ENCODE data around the gene IQCK.

Gene IQCK

GRCh38 chr16:19705843-19706242 is 12.2 kb upstream of the IQCK start:
- H3K4me2 ChIP-seq (ENCODE audit: low read depth, low read length, poor library complexity, severe bottlenecking), result no peak overlapping the region
- H3K27ac ChIP-seq (ENCODE audit: low read depth, low read length), result no peak overlapping the region
- no peaks in the 10 kb centered on the region for H3K79me2 ChIP-seq (ENCODE audit: insufficient read depth, low read length)

GRCh38 chr16:19706846-19707245 is 11.2 kb upstream of the IQCK start:
- H2AFZ ChIP-seq (ENCODE audit: low read depth, low read length, severe bottlenecking), result no peak overlapping the region
- H3K9me2 ChIP-seq (replicated peaks; ENCODE audit: insufficient read depth, low read length), result no peaks in the 10 kb centered on the region
- H3K79me2 ChIP-seq (ENCODE audit: insufficient read depth, low read length), result 0 out of 2 replicates have a peak, but pooled peaks cover under 1% of the 10 kb centered on the region
- no peak overlapping the region for H3K27ac ChIP-seq (ENCODE audit: low read depth, low read length)
- no peak overlapping the region for H3K4me2 ChIP-seq (ENCODE audit: low read depth, low read length, poor library complexity, severe bottlenecking)
- H3F3A ChIP-seq (ENCODE audit: insufficient read depth), result no peaks in the 10 kb centered on the region
- no peaks in the 10 kb centered on the region for H3K27me3 ChIP-seq (ENCODE audit: low read length)
- no peaks in the 10 kb centered on the region for H3K9me3 ChIP-seq (ENCODE audit: insufficient read depth, low read length)
- H3K36me3 ChIP-seq (ENCODE audit: low read length), result no peaks in the 10 kb centered on the region
- H3K4me3 ChIP-seq (ENCODE audit: insufficient read depth, low read length, poor library complexity, severe bottlenecking), result no peak overlapping the region
- TF ChIP-seq EZH2phosphoT487 (conservative IDR thresholded peaks at IDR 0.05; ENCODE audit: low read length) (no peak), CTCF (IDR thresholded peaks at IDR 0.05; ENCODE audit: insufficient read depth, low read length, poor library complexity, severe bottlenecking) (no peak)
- no peaks in the 10 kb centered on the region for H4K20me1 ChIP-seq (ENCODE audit: low read depth, low read length)
- no peak overlapping the region for H3K9ac ChIP-seq (ENCODE audit: low read length)

More at GRCh38 chr16:19705843-19706242, 12.2 kb upstream of the IQCK start:
- no peaks in the 10 kb centered on the region for H3K9me2 ChIP-seq (replicated peaks; ENCODE audit: insufficient read depth, low read length)
- no peak overlapping the region for H3K9ac ChIP-seq (ENCODE audit: low read length)
- TF ChIP-seq EZH2phosphoT487 (conservative IDR thresholded peaks at IDR 0.05; ENCODE audit: low read length), result no peak
- no peak for TF ChIP-seq CTCF (IDR thresholded peaks at IDR 0.05; ENCODE audit: insufficient read depth, low read length, poor library complexity, severe bottlenecking)
- no peak overlapping the region for H2AFZ ChIP-seq (ENCODE audit: low read depth, low read length, severe bottlenecking)
- no peaks in the 10 kb centered on the region for H4K20me1 ChIP-seq (ENCODE audit: low read depth, low read length)
- no peak overlapping the region for H3K4me3 ChIP-seq (ENCODE audit: insufficient read depth, low read length, poor library complexity, severe bottlenecking)
- no peaks in the 10 kb centered on the region for H3K27me3 ChIP-seq (ENCODE audit: low read length)
- H3K36me3 ChIP-seq (ENCODE audit: low read length), result no peaks in the 10 kb centered on the region
- no peaks in the 10 kb centered on the region for H3F3A ChIP-seq (ENCODE audit: insufficient read depth)
- H3K9me3 ChIP-seq (ENCODE audit: insufficient read depth, low read length), result no peaks in the 10 kb centered on the region

- no peaks in the 10 kb centered on the region for H3F3A ChIP-seq (ENCODE audit: insufficient read depth)
- TF ChIP-seq CTCF (IDR thresholded peaks at IDR 0.05; ENCODE audit: insufficient read depth, low read length, poor library complexity, severe bottlenecking) (no peak), EZH2phosphoT487 (conservative IDR thresholded peaks at IDR 0.05; ENCODE audit: low read length) (no peak)
- no peaks in the 10 kb centered on the region for H3K36me3 ChIP-seq (ENCODE audit: low read length)
- H3K27ac ChIP-seq (ENCODE audit: low read depth, low read length), result no peak overlapping the region
- H3K79me2 ChIP-seq (ENCODE audit: insufficient read depth, low read length), result 0 out of 2 replicates have a peak, but pooled peaks cover 8% of the 10 kb centered on the region
- no peak overlapping the region for H2AFZ ChIP-seq (ENCODE audit: low read depth, low read length, severe bottlenecking)
- no peak overlapping the region for H3K4me3 ChIP-seq (ENCODE audit: insufficient read depth, low read length, poor library complexity, severe bottlenecking)
- H3K27me3 ChIP-seq (ENCODE audit: low read length), result no peaks in the 10 kb centered on the region
- no peaks in the 10 kb centered on the region for H4K20me1 ChIP-seq (ENCODE audit: low read depth, low read length)
- H3K9me2 ChIP-seq (replicated peaks; ENCODE audit: insufficient read depth, low read length), result no peaks in the 10 kb centered on the region
- H3K9ac ChIP-seq (ENCODE audit: low read length), result no peak overlapping the region
- H3K4me2 ChIP-seq (ENCODE audit: low read depth, low read length, poor library complexity, severe bottlenecking), result no peak overlapping the region
- no peaks in the 10 kb centered on the region for H3K9me3 ChIP-seq (ENCODE audit: insufficient read depth, low read length)
Measured at GRCh38 chr16:19707569-19708295, 10.3 kb upstream of the IQCK start.

All from SU-DHL-6 (cell line).